ES-I3 (cell line): ENCODE measurements around the gene EXOC8.

Experiments
- H3K36me3 ChIP-seq: 2 replicates; pipeline ENCODE4 v1.6.1; 2013; ENCODE audit warnings: mild to moderate bottlenecking, low read length, control low read depth, moderate library complexity; ENCODE audit not compliant: insufficient read depth
- H3K4me1 ChIP-seq: 2 replicates; pipeline ENCODE4 v1.6.1; 2013; ENCODE audit warnings: mild to moderate bottlenecking, control low read depth, low read length; ENCODE audit not compliant: insufficient read depth
- H3K9ac ChIP-seq: 2 replicates; pipeline ENCODE4 v1.6.1; 2013; ENCODE audit warnings: low read depth, mild to moderate bottlenecking, low read length, moderate library complexity
- H3K9me3 ChIP-seq: 2 replicates; pipeline ENCODE4 v1.6.1; 2013; ENCODE audit warnings: mild to moderate bottlenecking, low read length, moderate library complexity; ENCODE audit not compliant: control insufficient read depth, insufficient read depth

EXOC8 gene

DNA sequence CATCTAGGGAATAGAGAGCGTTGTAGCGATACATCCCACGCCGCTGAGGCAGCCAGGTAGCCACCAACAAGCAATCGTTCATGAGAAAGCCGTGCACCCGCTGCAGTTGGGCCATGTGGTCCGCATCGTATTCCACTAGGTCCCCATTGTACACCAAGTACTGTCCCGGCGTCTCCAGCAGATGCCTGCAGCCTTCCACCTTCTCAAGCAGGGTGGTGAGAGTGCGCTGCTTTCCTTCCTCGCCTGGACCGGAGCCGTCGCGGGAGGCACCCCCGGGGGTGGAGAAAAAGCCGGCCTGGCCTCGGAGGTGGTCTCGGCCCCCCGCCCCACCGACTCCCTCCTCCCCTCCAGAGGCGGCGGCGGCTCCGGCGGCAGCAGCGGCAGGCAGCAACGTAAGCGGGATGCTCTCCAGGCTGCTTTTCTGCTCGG is 595 bp downstream of the EXOC8 start:
- Histone ChIP-seq H3K9me3 (no peaks in the 10 kb centered on the region), H3K9ac (peak overlapping the region; percentile 90), H3K4me1 (peaks cover 13% of the 10 kb centered on the region; the same call in 1 of the 2 replicates), H3K36me3 (0 out of 2 replicates have a peak, but pooled peaks cover 2% of the 10 kb centered on the region)

- peaks cover 13% of the 10 kb centered on the region; the same call in 1 of the 2 replicates for H3K4me1 ChIP-seq
- peak overlapping the region; percentile 90; the same call in 1 of the 2 replicates for H3K9ac ChIP-seq
- H3K36me3 ChIP-seq: no peaks in the 10 kb centered on the region
- H3K9me3 ChIP-seq: no peaks in the 10 kb centered on the region
These were observed 1.7 kb downstream of the EXOC8 start for GRCh38 chr1:231335663-231336602.

- H3K9me3 ChIP-seq: no peaks in the 10 kb centered on the region
- peaks cover 13% of the 10 kb centered on the region; the same call in 1 of the 2 replicates for H3K4me1 ChIP-seq
- no peaks in the 10 kb centered on the region for H3K36me3 ChIP-seq
- H3K9ac ChIP-seq: no peak overlapping the region; the same call in 1 of the 2 replicates
These were observed 2.7 kb downstream of the EXOC8 start for GRCh38 chr1:231334952-231335351.

GRCh38 chr1:231334079-231334666 is 3.5 kb downstream of the EXOC8 start:
- Histone ChIP-seq H3K4me1 (peaks cover 8% of the 10 kb centered on the region; the same call in 1 of the 2 replicates), H3K36me3 (no peaks in the 10 kb centered on the region), H3K9me3 (no peaks in the 10 kb centered on the region), H3K9ac (no peak overlapping the region)

- Histone ChIP-seq H3K4me1 (peaks cover 8% of the 10 kb centered on the region; the same call in 1 of the 2 replicates), H3K9me3 (no peaks in the 10 kb centered on the region), H3K36me3 (no peaks in the 10 kb centered on the region), H3K9ac (no peak overlapping the region)
These were observed 4.9 kb downstream of the EXOC8 start for GRCh38 chr1:231332761-231333160.

DNA sequence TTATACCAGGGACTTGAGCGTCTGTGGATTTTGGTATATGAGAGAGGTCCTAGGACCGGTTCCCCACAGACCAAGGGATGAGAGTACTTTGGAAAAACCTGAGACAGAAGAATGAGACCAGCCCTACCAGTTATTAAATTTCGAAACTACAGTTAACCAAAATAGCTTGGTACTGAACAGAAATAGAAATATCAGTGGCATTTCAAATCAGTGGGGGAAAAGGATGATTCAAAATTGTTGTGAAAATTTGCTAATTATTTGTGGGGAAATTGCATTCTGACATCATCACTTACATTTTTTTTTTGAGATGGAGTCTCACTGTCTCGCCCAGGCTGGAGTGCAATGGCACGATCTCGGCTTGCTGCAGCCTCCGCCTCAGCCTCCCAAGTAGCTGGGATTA is 8.2 kb downstream of the EXOC8 start:
- Histone ChIP-seq H3K9me3 (no peaks in the 10 kb centered on the region), H3K9ac (no peak overlapping the region), H3K36me3 (no peaks in the 10 kb centered on the region), H3K4me1 (no peaks in the 10 kb centered on the region)

DNA sequence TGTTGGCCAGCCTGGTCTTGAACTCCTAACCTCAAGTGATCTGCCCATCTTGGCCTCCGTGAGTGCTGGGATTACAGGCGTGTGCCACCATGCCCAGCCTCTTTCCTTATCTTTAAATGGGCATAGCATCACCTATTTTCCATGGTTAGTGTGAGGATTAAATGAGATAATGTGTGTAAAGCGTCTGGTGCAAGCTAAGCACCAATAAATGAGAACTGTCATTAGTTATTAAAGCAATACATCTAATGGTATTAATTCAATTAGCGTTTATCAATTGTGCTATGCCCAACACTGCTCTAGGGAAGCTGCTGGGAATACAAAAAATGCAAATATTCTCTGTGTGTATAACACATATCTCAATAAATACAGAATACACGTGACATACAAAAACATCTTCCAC is 10.0 kb downstream of the EXOC8 start:
- Histone ChIP-seq H3K36me3 (no peaks in the 10 kb centered on the region), H3K9ac (no peak overlapping the region), H3K4me1 (no peaks in the 10 kb centered on the region; the same call in 1 of the 2 replicates), H3K9me3 (no peaks in the 10 kb centered on the region)

GRCh38 chr1:231326248-231326647 is 11.4 kb downstream of the EXOC8 start:
- Histone ChIP-seq H3K9me3 (no peaks in the 10 kb centered on the region), H3K4me1 (no peaks in the 10 kb centered on the region; the same call in 1 of the 2 replicates), H3K36me3 (no peaks in the 10 kb centered on the region), H3K9ac (no peak overlapping the region)

DNA sequence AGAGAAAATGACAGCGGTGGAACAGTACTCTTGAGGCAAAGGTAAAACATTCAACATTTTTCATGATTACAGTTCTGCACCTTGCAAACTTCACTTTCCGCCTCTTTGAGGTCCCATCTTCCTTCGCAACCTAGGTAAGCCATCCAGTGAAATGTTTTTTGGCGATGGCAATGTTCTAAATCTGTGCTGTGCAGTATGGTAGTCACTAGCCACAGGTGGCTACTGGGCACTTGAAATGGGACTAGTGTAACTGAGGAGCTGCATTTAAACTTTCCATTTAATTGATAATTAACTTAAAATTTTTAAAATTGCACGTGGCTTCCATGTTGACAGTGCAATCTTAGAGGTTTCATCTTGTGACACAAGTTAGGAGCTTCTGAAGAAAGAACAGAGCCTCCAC is 13.0 kb downstream of the EXOC8 start:
- Histone ChIP-seq H3K9ac (no peak overlapping the region), H3K9me3 (no peaks in the 10 kb centered on the region), H3K36me3 (no peaks in the 10 kb centered on the region), H3K4me1 (no peaks in the 10 kb centered on the region; the same call in 1 of the 2 replicates)

DNA sequence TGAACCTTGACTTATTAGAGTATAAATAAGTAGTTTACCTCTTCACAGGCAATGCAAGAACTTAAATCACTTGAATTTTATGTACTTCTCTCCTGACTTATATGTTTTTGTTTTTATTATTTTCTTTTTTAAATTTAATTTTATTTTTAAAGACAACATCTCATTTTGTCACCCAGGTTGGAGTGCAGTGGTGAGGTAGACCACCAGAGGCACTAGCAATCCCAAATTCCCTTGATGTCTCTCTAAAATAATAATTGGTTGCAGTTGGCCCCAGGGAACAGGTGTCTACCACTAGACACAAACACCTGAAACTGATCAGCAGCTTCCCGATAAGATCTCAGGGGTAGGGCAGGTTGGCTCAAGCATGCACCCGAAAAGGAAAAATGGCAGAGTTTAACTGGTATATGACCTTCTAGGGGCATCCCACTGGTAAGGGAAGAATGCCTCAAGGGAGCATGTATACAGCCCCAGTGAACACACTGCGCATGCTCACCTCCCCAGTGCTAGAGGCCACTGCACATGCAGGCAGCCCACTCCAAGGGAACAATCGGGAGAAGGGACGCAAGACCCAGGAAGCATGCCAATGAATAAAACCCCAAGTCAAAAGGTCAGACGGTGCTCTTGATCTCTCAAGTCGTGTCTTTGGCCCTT is 14.6 kb downstream of the EXOC8 start:
- Histone ChIP-seq H3K4me1 (no peaks in the 10 kb centered on the region; the same call in 1 of the 2 replicates), H3K9me3 (no peaks in the 10 kb centered on the region), H3K9ac (no peak overlapping the region)

GRCh38 chr1:231319080-231319479 is 18.6 kb downstream of the EXOC8 start:
- no peaks in the 10 kb centered on the region; the same call in 1 of the 2 replicates for H3K4me1 ChIP-seq
- no peaks in the 10 kb centered on the region for H3K36me3 ChIP-seq
- no peak overlapping the region for H3K9ac ChIP-seq
- H3K9me3 ChIP-seq: no peaks in the 10 kb centered on the region

More for the DNA sequence above, 14.6 kb downstream of the EXOC8 start:
- H3K36me3 ChIP-seq: no peaks in the 10 kb centered on the region

- Histone ChIP-seq H3K36me3 (no peaks in the 10 kb centered on the region), H3K4me1 (no peaks in the 10 kb centered on the region; the same call in 1 of the 2 replicates), H3K9me3 (no peaks in the 10 kb centered on the region), H3K9ac (no peak overlapping the region)
These were observed 19.1 kb downstream of the EXOC8 start for GRCh38 chr1:231318568-231318967.

DNA sequence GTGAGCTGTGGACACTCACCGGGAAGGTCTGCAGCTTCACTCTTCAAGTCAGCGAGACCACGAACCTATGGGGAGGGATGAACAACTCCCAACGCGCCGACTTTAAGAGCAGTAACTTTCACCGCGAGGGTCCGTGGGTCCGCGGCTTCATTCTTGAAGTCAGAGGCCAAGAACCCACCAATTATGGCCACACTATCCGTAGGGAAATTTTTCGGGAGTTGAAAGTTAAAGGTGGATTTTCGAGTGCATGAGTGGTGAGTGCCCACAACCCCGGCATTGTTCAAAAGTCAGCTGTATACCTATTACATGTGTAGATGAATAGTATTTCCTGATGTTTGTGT is 19.7 kb downstream of the EXOC8 start:
- Histone ChIP-seq H3K9ac (no peak overlapping the region), H3K4me1 (no peaks in the 10 kb centered on the region), H3K36me3 (no peaks in the 10 kb centered on the region), H3K9me3 (no peaks in the 10 kb centered on the region)

DNA sequence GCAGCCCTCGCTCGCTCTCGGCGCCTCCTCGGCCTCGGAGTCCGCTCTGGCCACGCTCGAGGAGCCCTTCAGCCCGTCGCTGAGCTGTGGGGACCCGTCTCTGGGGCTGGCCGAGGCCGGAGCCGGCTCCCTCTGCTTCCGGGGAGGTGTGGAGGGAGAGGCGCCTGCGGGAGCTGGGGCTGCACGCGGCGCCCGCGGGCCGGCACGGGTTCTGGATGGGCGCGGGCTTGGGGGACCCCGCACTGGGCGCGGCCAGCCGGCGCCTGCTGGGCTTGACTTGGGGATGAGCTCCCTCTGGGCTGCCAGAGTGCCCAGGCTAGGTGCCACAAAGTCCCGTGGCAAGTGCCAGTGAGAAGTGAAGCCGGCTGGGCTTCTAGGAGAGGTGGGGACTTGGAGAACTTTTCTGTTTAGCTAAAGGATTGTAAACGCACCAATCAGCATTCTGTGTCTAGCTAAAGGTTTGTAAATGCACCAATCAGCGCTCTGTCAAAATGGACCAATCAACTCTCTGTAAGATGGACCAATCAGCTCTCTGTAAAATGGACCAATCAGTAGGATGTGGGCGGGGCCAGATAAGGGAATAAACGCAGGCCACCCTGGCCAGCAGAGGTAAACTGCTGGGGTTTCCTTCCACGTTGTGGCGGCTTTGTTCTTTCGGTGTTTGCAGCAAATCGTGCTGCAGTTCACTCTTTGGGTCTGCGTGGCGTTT is 20.2 kb downstream of the EXOC8 start:
- no peaks in the 10 kb centered on the region for H3K9me3 ChIP-seq
- no peaks in the 10 kb centered on the region for H3K36me3 ChIP-seq
- H3K4me1 ChIP-seq: no peaks in the 10 kb centered on the region
- H3K9ac ChIP-seq: no peak overlapping the region
